K562 (cell line): ENCODE data around the gene CXCL6. TPM values are rescaled to one million over a fixed set of nuclear protein-coding genes. Genes with fewer than 3 reads are reported as not detected.

Source experiments
- CHD2 ChIP-seq: IDR thresholded peaks from 2 replicates; pipeline ENCODE4 v1.6.1; 2011; ENCODE audit warnings: low read depth, low read length
- DACH1 ChIP-seq: fragments of 450-650 bp; IDR thresholded peaks from 2 replicates; pipeline ENCODE4 v1.6.1; 2018; ENCODE audit not compliant: partially characterized antibody
- MCM5 ChIP-seq: fragments of 450-650 bp; IDR thresholded peaks from 2 replicates; pipeline ENCODE4 v1.6.1; 2016; ENCODE audit warnings: low read depth
- MYNN ChIP-seq, 2 experiments: sonication (generic); formaldehyde crosslinking in 1 of 2; IDR thresholded peaks; 2 replicates each; pipeline versions ENCODE4 v1.5.0 to v1.6.1; 2016 to 2020; ENCODE audit warnings: antibody characterized with exemption in 1 of 2, missing genetic modification reagents in 1 of 2
- POLR3G ChIP-seq: IDR thresholded peaks from 2 replicates; pipeline ENCODE4 v1.6.1; 2011; ENCODE audit not compliant: insufficient read length, insufficient replicate concordance; ENCODE audit errors: extremely low read depth
- SAP30 ChIP-seq: fragments of 200-600 bp; sonication (generic); IDR thresholded peaks from 2 replicates; pipeline ENCODE4 v1.6.1; 2012; ENCODE audit warnings: borderline replicate concordance, low read depth, mild to moderate bottlenecking, moderate library complexity, low read length, control low read depth, inconsistent platforms; ENCODE audit not compliant: insufficient read depth, poor library complexity, severe bottlenecking
- SIRT6 ChIP-seq: IDR thresholded peaks from one replicate; pipeline ENCODE4 v1.6.1; 2012; ENCODE audit warnings: low read depth, mild to moderate bottlenecking, control low read depth, inconsistent platforms, low read length, moderate library complexity
- TAF15 ChIP-seq: fragments of 200-400 bp; formaldehyde crosslinking; IDR thresholded peaks from 2 replicates; pipeline ENCODE4 v1.6.1; 2017; ENCODE audit warnings: mild to moderate bottlenecking, low read depth, low read length, moderate library complexity
- TFAM ChIP-seq: fragments of 250-450 bp; sonication (Bioruptor Pico); conservative IDR thresholded peaks from 2 replicates; pipeline ENCODE4 v1.5.0; 2021; ENCODE audit warnings: mild to moderate bottlenecking, moderate library complexity
- U2AF1 ChIP-seq: fragments of 200-400 bp; formaldehyde crosslinking; optimal IDR thresholded peaks from 2 replicates; pipeline ENCODE3; 2017; ENCODE audit warnings: mild to moderate bottlenecking, low read depth, low read length, moderate library complexity
- U2AF2 ChIP-seq: fragments of 200-400 bp; formaldehyde crosslinking; optimal IDR thresholded peaks from 2 replicates; pipeline ENCODE3; 2017; ENCODE audit warnings: low read depth, mild to moderate bottlenecking, low read length
- YBX1 ChIP-seq: fragments of 450-650 bp; IDR thresholded peaks from 2 replicates; pipeline ENCODE4 v1.7.1; 2016; ENCODE audit warnings: mild to moderate bottlenecking
- ZBED1 ChIP-seq: IDR thresholded peaks from 2 replicates; pipeline ENCODE4 v1.6.1; 2014
- ZBTB17 ChIP-seq: fragments of 450-650 bp; formaldehyde crosslinking; IDR thresholded peaks from 2 replicates; pipeline ENCODE4 v1.4.0; 2020; ENCODE audit warnings: mild to moderate bottlenecking
- ZNF12 ChIP-seq: sonication (generic); formaldehyde crosslinking; IDR thresholded peaks from 2 replicates; pipeline ENCODE4 v1.4.0; 2020; ENCODE audit warnings: mild to moderate bottlenecking, missing genetic modification reagents
- ZNF143 ChIP-seq: sonication (generic); formaldehyde crosslinking; IDR thresholded peaks from 2 replicates; pipeline ENCODE4 v1.9.0; 2022; ENCODE audit warnings: mild to moderate bottlenecking, missing genetic modification reagents
- ZNF217 ChIP-seq: sonication (generic); formaldehyde crosslinking; IDR thresholded peaks from 2 replicates; pipeline ENCODE4 v1.8.0; 2022; ENCODE audit warnings: mild to moderate bottlenecking, missing genetic modification reagents
- ZNF23 ChIP-seq: fragments of 250-450 bp; sonication (Bioruptor Pico); IDR thresholded peaks from 2 replicates; pipeline ENCODE4 v1.4.0; 2020; ENCODE audit warnings: mild to moderate bottlenecking
- ZNF354B ChIP-seq: fragments of 250-450 bp; sonication (Bioruptor Pico); IDR thresholded peaks from 2 replicates; pipeline ENCODE4 v1.4.0; 2020
- ZNF583 ChIP-seq: fragments of 250-450 bp; sonication (Bioruptor Pico); IDR thresholded peaks from 2 replicates; pipeline ENCODE4 v1.4.0; 2020
- ZNF644 ChIP-seq: fragments of 200-800 bp; sonication (Bioruptor generic); IDR thresholded peaks from 2 replicates; pipeline ENCODE4 v1.6.1; 2016; ENCODE audit warnings: low read depth, missing genetic modification characterization, missing compliant biosample characterization
- polyA plus RNA-seq, 8 experiments: library from polyadenylated mRNA; depleted of rRNA in 4 of 8; stranded (reverse) in 5 of 8; unstranded in 3 of 8; fragments of >200 nt; fragmentation: Nextera tagmentation in 2 of 8; fragmentation: Illumina TruSeq in 1 of 8; extraction: Ambion mirVana in 2 of 8; extraction: Trizol in 1 of 8; gene quantifications; 2 replicates each; pipeline versions ENCODE4 v1.2.1 to v1.2.3, GENCODE V29; 2011 to 2014; ENCODE audit warnings: inconsistent platforms in 1 of 8, missing spikeins in 1 of 8
- total RNA-seq, 7 experiments: library from RNA; depleted of rRNA in 6 of 7; stranded (reverse); fragments of >200 nt in 6 of 7; fragmentation: Illumina TruSeq in 2 of 7; extraction: Trizol in 2 of 7; gene quantifications; 2 replicates each; pipeline versions ENCODE4 v1.2.1 to v1.2.3, GENCODE V29; 2011 to 2021; ENCODE audit warnings: low replicate concordance in 1 of 7
- TF ChIP-seq, protein P1 (sequence below): fragments of 450-650 bp; IDR thresholded peaks from 2 replicates; pipeline ENCODE4 v1.6.1; 2018; ENCODE audit warnings: mild to moderate bottlenecking, low read depth; ENCODE audit not compliant: partially characterized antibody
- TF ChIP-seq, protein P2 (sequence below): fragments of 450-650 bp; formaldehyde crosslinking; IDR thresholded peaks from 2 replicates; pipeline ENCODE4 v1.4.0; 2020; ENCODE audit warnings: mild to moderate bottlenecking, moderate library complexity
- TF ChIP-seq, protein P3 (sequence below): fragments of 250-450 bp; sonication (Bioruptor Pico); IDR thresholded peaks from 2 replicates; pipeline ENCODE4 v1.8.0; 2022; ENCODE audit warnings: inconsistent platforms
- TF ChIP-seq, protein P4 (sequence below): sonication (generic); formaldehyde crosslinking; IDR thresholded peaks from 2 replicates; pipeline ENCODE4 v1.8.1; 2023; ENCODE audit warnings: mild to moderate bottlenecking, missing genetic modification reagents, moderate library complexity

Gene CXCL6
- total and polyA plus RNA-seq, 9 of the 15 experiments (the other 6 are each of a cell fraction or from before 2014, with no cell fraction given) = not detected

DNA sequence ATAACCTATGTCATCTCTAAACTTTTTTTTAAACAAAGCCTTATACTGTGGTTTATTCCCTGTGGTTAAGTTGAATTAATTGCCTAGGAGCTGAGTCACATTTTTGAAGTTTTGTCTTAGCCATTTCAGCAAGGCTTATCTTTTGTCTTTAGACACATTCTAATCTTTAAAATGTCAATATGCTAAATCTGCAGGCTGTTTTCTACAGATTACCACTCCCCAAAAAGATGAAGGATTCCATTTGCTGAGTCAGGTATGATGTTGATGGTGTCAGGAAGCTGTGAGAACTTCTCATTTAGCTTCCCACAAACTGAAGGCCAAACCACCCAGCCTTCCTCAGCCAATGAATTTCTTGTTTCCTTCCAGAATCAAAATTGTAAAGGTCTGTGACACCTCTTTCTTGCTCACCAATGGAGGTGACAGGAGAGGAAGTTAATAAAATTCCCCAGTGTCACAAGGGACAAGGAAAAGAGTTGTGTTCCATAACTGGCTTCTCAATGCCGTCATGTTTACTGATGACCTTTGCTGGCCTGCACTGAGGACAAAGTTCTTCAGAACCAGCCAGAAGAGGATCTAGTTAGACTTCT lies 3.7 kb upstream of the CXCL6 start (continued):
- TF ChIP-seq SAP30 (no peak), TFAM (CRISPR knock-in tag) (no peak), ZBTB17 (CRISPR knock-in tag) (no peak), ZNF644 (tag) (no peak), CHD2 (no peak), ZBED1 (no peak), U2AF1 (no peak), ZNF354B (no peak), POLR3G (no peak), MYNN (IDR thresholded peaks at IDR 0.05) (no peak), MYNN (CRISPR knock-in tag; IDR thresholded peaks at IDR 0.05) (no peak), U2AF2 (no peak), ZNF143 (CRISPR knock-in tag) (no peak), MCM5 (no peak), TAF15 (no peak), SIRT6 (no peak), ZNF23 (no peak), ZNF12 (CRISPR knock-in tag) (no peak), ZNF583 (no peak), YBX1 (no peak), ZNF217 (CRISPR knock-in tag) (no peak), DACH1 (no peak)
- TF ChIP-seq, protein P1, sequence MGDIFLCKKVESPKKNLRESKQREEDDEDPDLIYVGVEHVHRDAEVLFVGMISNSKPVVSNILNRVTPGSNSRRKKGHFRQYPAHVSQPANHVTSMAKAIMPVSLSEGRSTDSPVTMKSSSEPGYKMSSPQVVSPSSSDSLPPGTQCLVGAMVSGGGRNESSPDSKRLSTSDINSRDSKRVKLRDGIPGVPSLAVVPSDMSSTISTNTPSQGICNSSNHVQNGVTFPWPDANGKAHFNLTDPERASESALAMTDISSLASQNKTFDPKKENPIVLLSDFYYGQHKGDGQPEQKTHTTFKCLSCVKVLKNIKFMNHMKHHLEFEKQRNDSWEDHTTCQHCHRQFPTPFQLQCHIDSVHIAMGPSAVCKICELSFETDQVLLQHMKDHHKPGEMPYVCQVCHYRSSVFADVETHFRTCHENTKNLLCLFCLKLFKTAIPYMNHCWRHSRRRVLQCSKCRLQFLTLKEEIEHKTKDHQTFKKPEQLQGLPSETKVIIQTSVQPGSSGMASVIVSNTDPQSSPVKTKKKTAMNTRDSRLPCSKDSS = no peak
- TF ChIP-seq, protein P2, sequence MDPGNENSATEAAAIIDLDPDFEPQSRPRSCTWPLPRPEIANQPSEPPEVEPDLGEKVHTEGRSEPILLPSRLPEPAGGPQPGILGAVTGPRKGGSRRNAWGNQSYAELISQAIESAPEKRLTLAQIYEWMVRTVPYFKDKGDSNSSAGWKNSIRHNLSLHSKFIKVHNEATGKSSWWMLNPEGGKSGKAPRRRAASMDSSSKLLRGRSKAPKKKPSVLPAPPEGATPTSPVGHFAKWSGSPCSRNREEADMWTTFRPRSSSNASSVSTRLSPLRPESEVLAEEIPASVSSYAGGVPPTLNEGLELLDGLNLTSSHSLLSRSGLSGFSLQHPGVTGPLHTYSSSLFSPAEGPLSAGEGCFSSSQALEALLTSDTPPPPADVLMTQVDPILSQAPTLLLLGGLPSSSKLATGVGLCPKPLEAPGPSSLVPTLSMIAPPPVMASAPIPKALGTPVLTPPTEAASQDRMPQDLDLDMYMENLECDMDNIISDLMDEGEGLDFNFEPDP (CRISPR knock-in tag) = no peak
- TF ChIP-seq, protein P3, sequence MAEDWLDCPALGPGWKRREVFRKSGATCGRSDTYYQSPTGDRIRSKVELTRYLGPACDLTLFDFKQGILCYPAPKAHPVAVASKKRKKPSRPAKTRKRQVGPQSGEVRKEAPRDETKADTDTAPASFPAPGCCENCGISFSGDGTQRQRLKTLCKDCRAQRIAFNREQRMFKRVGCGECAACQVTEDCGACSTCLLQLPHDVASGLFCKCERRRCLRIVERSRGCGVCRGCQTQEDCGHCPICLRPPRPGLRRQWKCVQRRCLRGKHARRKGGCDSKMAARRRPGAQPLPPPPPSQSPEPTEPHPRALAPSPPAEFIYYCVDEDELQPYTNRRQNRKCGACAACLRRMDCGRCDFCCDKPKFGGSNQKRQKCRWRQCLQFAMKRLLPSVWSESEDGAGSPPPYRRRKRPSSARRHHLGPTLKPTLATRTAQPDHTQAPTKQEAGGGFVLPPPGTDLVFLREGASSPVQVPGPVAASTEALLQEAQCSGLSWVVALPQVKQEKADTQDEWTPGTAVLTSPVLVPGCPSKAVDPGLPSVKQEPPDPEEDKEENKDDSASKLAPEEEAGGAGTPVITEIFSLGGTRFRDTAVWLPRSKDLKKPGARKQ (CRISPR knock-in tag) = no peak
- TF ChIP-seq, protein P4, sequence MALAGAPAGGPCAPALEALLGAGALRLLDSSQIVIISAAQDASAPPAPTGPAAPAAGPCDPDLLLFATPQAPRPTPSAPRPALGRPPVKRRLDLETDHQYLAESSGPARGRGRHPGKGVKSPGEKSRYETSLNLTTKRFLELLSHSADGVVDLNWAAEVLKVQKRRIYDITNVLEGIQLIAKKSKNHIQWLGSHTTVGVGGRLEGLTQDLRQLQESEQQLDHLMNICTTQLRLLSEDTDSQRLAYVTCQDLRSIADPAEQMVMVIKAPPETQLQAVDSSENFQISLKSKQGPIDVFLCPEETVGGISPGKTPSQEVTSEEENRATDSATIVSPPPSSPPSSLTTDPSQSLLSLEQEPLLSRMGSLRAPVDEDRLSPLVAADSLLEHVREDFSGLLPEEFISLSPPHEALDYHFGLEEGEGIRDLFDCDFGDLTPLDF (CRISPR knock-in tag) = no peak
